GM10266 (cell line): Measurements from ENCODE around the gene PEX14.

Experiments used
- DNase-seq: peaks from one replicate; pipeline ENCODE4 v3.0.0; 2012; ENCODE audit errors: extremely low spot score
- TF ChIP-seq, protein P1 (sequence below): IDR thresholded peaks from 2 replicates; pipeline ENCODE4 v1.5.1; 2012; ENCODE audit warnings: mild to moderate bottlenecking, low read depth; ENCODE audit not compliant: control insufficient read depth, insufficient read depth; ENCODE audit errors: missing control alignments

The PEX14 gene

GRCh38 chr1:10615332-10615731 lies 140.6 kb downstream of the PEX14 start:
- TF ChIP-seq, protein P1, sequence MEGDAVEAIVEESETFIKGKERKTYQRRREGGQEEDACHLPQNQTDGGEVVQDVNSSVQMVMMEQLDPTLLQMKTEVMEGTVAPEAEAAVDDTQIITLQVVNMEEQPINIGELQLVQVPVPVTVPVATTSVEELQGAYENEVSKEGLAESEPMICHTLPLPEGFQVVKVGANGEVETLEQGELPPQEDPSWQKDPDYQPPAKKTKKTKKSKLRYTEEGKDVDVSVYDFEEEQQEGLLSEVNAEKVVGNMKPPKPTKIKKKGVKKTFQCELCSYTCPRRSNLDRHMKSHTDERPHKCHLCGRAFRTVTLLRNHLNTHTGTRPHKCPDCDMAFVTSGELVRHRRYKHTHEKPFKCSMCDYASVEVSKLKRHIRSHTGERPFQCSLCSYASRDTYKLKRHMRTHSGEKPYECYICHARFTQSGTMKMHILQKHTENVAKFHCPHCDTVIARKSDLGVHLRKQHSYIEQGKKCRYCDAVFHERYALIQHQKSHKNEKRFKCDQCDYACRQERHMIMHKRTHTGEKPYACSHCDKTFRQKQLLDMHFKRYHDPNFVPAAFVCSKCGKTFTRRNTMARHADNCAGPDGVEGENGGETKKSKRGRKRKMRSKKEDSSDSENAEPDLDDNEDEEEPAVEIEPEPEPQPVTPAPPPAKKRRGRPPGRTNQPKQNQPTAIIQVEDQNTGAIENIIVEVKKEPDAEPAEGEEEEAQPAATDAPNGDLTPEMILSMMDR, result no peak
- no peak for DNase-seq

DNA sequence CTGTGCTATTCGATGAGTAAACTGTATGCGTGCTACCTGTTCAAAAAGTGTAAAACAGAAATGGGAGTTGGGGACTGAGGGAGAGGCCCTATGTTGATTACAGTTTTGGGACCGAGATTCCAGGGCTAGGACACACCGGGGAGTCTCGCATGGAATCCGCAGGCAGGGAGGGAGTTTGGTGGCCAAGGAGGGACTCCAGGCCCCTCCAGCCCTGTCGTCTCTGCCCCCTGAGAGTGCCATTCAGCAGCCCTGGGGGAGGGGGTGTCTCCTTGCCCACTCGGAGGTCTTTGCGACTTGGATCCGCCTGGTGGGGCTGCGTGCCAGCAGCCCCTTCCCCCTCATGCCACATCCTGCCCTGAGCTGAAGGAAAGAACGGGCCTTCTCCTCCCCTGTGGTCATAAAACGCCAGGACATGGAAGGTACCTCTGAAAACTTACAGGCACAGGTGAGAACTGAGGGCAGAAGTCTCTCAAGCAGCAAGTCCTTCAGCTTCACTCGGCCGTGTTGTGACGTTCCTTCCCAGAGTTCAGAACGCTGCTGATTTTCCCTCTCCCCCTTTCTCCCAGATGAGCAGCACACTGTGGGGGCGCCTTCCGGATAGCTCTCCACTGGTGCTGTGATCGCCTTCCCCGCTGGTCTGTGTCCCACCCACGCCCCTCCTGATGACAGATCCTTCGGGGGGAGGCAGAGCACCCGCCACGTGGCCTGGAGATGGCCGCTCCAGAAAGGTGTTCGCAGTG lies 141.4 kb downstream of the PEX14 start:
- TF ChIP-seq, protein P1, result no peak
- DNase-seq, result no peak

GRCh38 chr1:10616696-10617095 lies 141.9 kb downstream of the PEX14 start:
- no peak for DNase-seq
- TF ChIP-seq, protein P1, result no peak

DNA sequence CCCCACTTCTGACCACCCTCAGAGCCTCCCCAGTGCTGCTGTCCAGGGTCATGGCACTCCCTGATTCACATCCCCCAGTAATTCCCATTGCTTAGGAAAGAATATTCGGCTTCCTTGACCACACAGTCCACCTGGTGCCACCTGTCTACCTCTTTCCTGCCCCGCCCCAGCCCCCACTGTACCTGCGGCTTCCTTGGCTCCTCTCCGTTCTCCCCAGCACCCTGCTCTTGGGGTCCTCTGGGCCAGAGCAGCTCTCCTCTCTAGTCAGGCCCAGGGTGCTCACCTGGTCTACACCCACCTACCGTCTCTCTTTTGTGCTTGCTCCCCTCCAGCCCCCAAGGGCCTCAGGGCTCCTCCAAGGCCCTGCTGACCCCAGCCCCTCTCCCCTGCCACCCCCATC lies 142.6 kb downstream of the PEX14 start:
- TF ChIP-seq, protein P1, result no peak

DNA sequence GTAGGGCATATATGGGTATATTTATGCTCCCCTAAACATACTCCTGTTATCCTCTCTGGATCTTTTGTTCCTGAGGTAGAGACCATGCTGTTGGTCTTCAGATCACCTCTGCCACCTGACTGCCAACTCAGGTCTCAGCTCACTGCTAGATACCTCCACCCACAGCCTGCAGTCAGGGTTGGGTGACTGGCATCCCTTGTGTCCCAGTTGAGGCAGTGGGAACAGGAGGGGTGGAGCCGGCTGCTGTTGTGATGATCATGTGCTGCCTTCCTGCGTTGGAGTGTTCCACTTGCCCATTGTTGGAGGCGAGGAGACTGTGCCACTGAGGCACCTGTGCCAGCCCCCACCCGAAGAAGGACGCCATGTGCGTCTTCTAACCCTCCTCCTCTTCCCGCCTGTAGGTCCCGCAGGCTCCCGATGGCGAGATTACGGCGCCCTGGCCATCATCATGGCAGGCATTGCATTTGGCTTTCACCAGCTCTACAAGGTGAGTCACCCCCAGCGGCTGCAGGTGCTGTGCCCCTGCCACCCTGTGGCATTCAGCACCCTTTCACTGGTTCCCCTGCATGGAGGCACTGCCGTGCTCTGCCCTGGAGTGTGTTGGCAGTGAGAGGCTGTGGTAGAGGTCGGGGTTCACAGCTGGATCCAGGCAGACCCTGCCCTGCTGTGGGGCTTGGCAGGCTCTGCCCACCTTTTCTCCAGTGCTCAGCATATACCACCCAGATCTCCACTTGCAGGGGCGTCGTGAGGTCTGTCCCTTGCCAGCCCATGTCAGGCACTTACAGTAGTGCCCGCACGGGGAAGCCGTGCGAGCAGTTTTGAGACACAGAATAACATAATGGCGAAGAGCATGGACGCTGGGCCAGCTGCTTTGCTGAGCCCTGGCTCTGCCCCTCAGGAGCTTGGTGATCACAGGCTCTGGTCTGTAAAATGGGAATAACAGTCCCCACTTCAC lies 143.5 kb downstream of the PEX14 start:
- TF ChIP-seq, protein P1, result no peak
- no peak for DNase-seq

More for the DNA sequence above, 142.6 kb downstream of the PEX14 start:
- no peak for DNase-seq

GRCh38 chr1:10620776-10621175 lies 146.0 kb downstream of the PEX14 start:
- TF ChIP-seq, protein P1, result no peak

More at GRCh38 chr1:10620776-10621175, 146.0 kb downstream of the PEX14 start:
- no peak for DNase-seq
